NOMO-1 treated with DMSO at 0.1 percent for 48 hours (cell line): ENCODE measurements around the gene DCLRE1B.
A peak's percentile ranks its signal among the peaks of the same experiment; 100 is the strongest.

Experiments used
- DNase-seq: peaks from one replicate; lab custom pipeline; 2025; ENCODE audit not compliant: unreplicated experiment; lab: John Stamatoyannopoulos, UW

Gene DCLRE1B

DNA sequence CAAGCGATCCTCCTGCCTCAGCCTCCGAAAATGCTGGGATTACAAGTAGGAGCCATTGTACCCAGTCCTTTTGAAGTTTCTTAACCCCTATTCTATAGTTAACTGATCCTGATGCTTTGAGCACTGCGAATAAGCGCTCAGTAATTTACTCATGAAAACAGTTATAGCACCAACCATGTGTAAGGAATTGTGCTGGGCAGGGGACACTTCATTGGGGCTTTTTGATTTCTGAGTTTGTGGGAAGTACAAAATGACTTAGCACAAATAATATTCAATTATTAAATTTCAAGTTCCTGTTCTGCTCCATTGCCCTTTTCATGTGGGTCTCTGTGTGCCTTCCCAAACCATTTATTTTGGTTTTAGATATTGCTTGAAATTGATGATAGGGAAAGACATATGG lies 17.8 kb downstream of the DCLRE1B start:
- DNase-seq: no peak

DNA sequence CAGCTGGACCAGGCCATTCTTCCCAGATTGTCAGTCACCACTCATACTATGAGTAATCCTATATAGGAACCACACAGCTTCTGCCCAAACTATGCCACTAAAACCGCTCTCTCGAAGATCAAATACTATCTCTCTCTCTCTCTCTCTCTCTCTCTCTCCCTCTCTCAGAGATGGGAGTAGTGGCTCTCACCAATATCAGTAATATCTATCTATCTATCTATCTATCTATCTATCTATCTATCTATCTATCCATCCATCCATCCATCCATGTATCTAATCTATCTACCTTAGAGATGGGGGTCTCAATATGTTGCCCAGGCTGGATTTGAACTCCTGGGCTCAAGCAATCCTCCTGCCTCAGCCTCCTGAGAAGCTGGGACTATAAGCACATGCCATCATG lies 19.3 kb downstream of the DCLRE1B start:
- DNase-seq: no peak

DNA sequence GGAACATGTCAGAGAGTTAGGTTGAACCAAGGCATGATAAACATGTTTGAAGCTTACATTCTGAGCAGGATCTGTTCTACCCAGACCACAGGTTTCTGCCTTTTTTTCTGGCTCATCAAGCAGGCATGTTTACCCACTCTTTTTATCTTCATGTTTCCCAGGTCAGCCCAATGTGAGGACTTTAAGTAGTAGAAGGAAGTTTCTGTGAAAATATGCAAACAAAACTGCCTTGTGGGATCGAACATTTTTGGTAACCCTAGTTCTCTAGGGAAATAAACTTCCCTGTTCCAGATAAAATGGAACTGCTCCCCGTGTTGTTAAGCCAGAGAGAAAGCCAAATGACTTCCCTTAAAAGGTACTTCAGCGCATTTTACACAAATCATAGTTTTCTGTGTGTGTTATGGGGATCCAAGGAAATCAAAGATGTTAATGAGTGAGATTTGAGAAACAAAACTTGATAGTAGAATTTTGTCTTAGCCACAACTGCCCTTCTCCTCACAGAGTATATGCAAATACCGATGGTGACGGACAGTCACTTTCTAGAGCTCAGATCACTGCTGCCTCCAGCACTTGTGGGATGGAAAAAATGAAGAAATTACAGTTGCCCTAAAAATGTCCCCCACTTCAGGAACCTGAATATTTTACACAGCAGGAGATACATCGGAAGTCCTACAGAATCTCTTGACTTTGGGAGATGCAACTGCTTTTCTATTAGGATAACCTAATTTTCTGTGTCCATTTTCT lies 23.2 kb downstream of the DCLRE1B start:
- DNase-seq: peak; percentile 37

DNA sequence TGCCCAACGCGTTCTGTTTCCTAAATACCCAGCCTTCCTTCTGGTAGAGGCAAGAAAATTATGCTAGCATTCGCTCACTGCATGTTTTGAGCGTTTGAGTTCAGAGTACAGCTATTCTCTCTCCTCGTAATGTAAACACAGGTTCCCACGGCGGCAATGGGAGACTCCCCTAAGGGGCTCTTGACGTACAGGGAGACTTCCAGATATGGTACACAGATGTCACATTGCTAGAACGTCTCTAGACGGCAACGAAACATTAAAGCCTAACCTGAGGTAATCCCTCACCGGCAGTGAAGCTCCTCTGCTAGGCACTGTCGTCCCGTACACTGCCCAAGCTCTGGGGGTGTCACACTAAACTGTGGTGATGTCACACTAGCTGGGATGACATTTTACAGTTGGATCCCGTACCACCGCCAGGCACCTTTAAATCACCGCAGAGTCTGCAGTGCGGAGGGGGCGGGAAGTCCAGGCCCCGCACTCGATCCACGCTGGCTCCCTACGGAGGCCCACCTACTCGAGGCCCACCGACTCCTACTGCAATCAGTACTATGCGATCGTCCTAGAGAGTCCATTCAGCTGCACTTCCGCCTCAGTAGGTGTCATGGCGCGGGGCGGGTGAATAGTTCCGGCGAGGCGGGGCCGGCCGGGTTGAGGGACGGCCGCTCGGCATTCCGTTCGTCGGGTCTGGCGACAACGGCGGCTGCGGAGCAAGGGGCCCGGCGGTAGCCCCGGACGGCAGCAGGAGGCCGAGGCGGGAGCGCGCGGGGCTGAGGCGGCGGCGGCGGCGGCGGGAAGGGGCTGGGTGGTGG lies 24.0 kb downstream of the DCLRE1B start, which contains the start of gene HIPK1:
Gene HIPK1 (plus strand): TSS at position 384 of the 809 bp plus-strand sequence.
- DNase-seq: peak; percentile 88

- peak; percentile 28 for DNase-seq
These were observed 24.8 kb downstream of the DCLRE1B start for GRCh38 chr1:113929750-113930498.

- peak; percentile 53 for DNase-seq
These were observed 25.5 kb downstream of the DCLRE1B start for GRCh38 chr1:113930499-113931161.

DNA sequence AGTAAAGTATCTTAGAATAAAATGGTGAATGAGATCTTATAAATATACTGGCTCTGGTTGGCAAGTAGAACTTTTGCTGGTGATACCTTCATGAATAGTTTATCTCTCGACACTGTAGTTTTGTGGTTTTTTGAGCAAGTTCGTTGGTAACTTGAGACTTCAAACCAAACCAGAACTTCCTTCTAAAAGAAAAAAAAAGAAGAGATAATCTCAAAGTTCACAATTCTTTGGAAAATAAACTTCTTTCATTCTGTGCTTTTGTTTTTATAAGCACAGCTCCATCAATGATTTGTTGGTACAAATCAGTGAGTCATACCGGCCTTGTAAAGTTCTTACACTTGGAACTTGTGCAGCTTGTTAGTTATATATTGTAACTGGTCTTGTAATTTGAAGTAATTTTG lies 26.3 kb downstream of the DCLRE1B start:
- peak; percentile 45 for DNase-seq

GRCh38 chr1:113934006-113934405 lies 28.9 kb downstream of the DCLRE1B start:
- no peak for DNase-seq

GRCh38 chr1:113934511-113935055 lies 29.5 kb downstream of the DCLRE1B start:
- DNase-seq: no peak

DNA sequence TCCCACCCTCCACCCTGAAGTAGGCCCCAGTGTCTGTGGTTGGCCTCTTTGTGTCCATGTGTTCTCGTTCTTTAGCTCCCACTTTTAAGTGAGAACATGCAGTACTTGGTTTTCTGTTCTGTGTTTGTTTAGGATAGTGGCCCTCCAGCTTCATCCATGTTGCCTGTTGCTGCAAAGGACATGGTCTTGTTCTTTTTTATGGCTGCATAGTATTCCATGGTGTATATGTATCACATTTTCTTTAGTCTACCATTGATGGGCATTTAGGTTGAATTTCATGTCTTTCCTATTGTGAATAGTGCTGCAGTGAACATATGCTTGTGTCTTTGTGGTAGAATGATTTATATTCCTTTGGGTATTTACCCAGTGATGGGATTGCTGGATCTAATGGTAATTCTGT lies 30.1 kb downstream of the DCLRE1B start:
- no peak for DNase-seq

GRCh38 chr1:113935970-113936369 lies 30.8 kb downstream of the DCLRE1B start:
- DNase-seq: no peak

DNA sequence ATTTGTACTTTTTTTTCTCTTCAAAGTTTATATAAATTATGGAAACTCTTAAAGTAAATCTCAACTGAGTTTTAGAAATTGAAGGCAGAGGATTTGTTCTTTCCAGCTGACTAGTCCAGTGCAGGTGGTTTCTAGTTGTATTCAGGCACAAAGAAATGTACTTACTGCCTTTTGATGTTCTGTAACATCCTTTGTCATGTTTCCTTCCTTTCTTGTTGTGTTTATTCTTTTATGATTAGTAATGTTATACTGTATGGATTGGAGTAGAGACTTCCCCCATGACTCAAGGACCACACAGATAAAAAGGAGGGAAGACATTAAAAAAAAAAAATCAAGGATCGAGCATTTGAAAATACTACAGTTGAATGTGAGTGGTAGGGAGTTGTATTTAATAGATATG lies 32.0 kb downstream of the DCLRE1B start:
- DNase-seq: no peak

GRCh38 chr1:113938192-113938591 lies 33.1 kb downstream of the DCLRE1B start:
- DNase-seq: no peak

- DNase-seq: peak; percentile 55
These were observed 35.5 kb downstream of the DCLRE1B start for GRCh38 chr1:113940365-113941244.

GRCh38 chr1:113941245-113941559 lies 36.1 kb downstream of the DCLRE1B start:
- no peak for DNase-seq

GRCh38 chr1:113942527-113942926 lies 37.4 kb downstream of the DCLRE1B start:
- DNase-seq: no peak

DNA sequence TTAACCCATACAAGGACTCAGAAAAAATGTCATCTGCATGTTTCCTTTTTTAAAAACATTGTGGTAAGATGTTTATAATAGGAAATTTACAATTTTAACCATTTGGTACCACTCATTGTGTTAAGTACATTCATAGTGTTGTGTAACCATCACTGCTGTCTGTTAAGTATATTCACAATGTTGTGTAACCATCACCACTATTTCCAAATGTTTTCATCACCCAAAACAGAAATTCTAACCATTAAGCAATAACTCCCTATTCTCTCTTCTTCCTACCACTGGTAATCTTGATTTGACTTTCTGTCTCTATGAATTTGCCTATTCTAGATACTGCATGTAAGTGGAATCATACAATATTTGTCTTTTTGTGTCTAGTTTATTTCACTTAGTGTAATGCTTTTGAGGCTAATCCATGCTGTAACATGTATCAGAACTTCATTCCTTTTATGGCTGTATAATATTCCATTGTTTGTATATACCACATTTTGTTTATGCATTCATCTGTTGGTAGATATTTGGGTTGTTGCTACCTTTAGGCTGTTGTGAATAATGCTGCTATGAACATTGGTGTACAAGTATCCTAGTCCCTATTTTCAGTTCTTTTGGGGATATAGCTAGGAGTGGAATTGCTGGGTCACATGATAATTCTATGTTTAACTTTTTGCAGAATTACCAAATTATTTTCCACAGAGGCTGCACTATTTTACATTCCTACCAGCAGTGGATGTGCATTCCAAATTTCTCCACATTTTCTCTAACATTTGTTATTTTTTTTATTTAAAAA lies 38.1 kb downstream of the DCLRE1B start:
- DNase-seq: peak; percentile 85

- DNase-seq: no peak
These were observed 40.2 kb downstream of the DCLRE1B start for GRCh38 chr1:113945329-113945728.

GRCh38 chr1:113946112-113946511 lies 41.0 kb downstream of the DCLRE1B start:
- DNase-seq: no peak
